HT-29 (cell line): ENCODE measurements around the gene CAMTA1. TPM values are rescaled to one million over a fixed set of nuclear protein-coding genes. Genes with fewer than 3 reads are reported as not detected.
"Not testable (repeated sequence)": the region's sequence is repeated elsewhere in the genome, so short reads cannot be mapped to it uniquely, and the experiment has no call there.

Source experiments
- DNase-seq: peaks from one replicate; pipeline ENCODE4 v3.0.0-alpha.2; 2015; ENCODE audit warnings: low spot score
- total RNA-seq: library from RNA; depleted of rRNA; stranded (reverse); fragments of >200 nt; shearing (Covaris generic); gene quantifications from 2 replicates; pipeline ENCODE4 v1.2.3, GENCODE V29; 2014

Gene CAMTA1
- total RNA-seq, 1 experiment from 2014 or later: 62.2 TPM

- no peak for DNase-seq
Measured at GRCh38 chr1:7366955-7367665, 581.9 kb downstream of the CAMTA1 start.

DNA sequence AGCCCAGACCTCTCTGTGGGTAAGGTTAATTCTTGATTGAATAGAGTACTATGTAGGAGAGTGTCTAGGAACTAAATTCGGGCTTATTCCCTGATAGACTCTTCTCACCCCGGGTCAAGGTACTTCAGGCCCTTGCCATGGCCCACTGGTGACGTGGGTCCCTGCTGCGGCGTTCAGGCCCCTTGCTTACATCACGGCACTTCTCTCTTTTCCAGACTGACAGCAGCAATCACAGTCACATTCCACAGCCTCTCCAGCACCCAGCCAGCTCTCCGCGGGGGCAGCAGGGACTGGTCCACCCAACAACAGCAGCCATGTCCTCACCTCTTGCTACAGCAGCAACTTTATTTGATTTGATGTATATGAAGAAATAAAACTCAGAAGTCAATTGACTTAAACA, 584.6 kb downstream of the CAMTA1 start:
- no peak for DNase-seq

DNA sequence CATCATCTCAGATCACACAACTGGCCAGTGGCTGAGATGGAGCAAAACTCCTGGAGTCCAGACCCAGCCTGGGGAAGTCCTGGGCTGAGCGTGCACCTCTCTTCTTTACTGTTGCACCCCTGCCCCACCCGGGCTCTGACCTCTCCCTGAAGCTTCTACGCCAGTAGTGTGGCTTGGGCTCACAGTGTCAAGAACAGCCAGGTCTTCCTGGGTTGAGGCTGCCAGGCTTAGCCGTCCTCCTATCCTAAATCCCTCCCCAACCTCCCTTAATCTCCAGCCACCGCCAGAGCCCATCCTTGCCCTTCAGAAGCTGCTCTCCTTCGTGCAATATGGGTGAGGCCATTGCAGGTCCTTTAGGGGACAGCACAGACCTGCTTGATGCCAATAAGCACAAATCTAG, 586.7 kb downstream of the CAMTA1 start:
- no peak for DNase-seq

- DNase-seq: no peak
Measured at GRCh38 chr1:7372477-7373120, 587.3 kb downstream of the CAMTA1 start.

DNA sequence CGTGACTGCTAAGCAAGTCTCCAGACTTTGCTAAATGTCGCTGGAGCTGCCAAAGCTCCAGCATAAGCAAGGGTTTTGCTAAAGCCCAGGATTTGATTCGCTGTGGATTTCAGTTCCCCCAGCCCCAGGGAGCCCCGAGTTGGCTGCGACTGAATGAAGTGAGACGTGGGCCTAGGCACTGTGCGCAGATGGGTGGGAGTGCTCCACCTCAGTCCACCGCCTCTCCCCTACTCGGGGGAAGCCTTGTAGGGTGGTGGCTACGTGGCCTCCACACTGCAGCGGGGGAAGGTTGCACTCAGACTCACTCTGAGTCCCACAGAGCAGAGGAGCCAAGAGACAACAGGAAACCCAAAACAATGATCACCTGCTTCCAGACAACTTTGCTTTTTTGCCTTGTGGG, 588.0 kb downstream of the CAMTA1 start:
- no peak for DNase-seq

- DNase-seq: no peak
Measured at GRCh38 chr1:7373876-7374562, 588.8 kb downstream of the CAMTA1 start.

- no peak for DNase-seq
Measured at GRCh38 chr1:7374563-7375160, 589.4 kb downstream of the CAMTA1 start.

DNA sequence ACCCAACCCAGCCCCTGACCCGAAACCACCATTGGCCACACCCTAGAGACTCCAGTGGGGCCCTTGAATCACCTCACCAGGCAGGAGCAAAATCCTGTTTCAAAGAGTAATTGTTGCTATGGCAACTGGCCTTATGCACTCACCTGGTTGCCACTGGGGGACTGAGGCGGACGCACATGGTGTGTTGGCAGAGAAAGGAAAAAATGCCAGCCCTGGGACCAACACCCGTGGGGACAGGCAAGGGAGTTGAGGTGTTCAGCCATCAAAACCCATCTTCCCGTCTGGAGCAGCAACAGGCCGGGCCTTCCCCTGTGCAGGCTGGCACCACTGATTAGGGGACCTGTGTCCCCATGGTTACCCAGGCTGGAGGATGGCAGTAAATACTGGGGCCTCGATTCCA, 590.1 kb downstream of the CAMTA1 start:
- DNase-seq: no peak

GRCh38 chr1:7375781-7376660, 590.8 kb downstream of the CAMTA1 start:
- DNase-seq: no peak

DNA sequence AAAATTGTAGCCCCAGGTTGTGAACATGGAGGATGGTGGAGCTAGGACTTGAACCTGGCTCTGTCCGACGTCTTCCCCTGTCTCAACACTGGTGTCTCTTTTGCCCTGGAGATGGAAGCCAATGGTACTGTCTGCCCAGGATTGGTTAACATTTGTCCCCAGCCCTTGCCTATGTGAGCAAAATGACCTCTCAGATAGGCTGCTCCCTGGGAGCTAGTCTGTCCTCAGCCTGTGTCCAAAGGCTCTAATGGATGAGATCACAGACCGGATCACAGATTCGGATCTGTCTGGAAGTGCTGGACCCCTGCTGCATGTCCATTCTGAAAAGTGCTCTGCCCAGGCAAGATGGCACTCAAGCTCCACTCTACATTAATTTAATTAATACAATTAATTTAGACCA, 591.4 kb downstream of the CAMTA1 start:
- no peak for DNase-seq

- no peak for DNase-seq
Measured at GRCh38 chr1:7378346-7379130, 593.3 kb downstream of the CAMTA1 start.

GRCh38 chr1:7379441-7379971, 594.3 kb downstream of the CAMTA1 start:
- no peak for DNase-seq

GRCh38 chr1:7380068-7380467, 594.8 kb downstream of the CAMTA1 start:
- not testable (repeated sequence) for DNase-seq

GRCh38 chr1:7380712-7381111, 595.5 kb downstream of the CAMTA1 start:
- no peak for DNase-seq

DNA sequence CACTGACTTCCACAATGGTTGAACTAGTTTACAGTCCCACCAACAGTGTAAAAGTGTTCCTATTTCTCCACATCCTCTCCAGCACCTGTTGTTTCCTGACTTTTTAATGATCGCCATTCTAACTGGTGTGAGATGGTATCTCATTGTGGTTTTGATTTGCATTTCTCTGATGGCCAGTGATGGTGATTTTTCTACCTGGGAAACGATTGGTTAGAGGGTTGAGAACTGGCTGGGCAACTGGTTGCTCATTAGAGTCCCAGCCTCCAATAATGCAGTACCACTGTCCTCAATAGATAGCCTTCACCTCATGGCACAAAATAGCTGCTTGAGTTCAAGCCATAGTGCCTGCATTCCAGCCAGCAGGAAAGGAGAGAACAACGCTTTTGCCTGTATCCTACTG, 596.5 kb downstream of the CAMTA1 start:
- not testable (repeated sequence) for DNase-seq

DNA sequence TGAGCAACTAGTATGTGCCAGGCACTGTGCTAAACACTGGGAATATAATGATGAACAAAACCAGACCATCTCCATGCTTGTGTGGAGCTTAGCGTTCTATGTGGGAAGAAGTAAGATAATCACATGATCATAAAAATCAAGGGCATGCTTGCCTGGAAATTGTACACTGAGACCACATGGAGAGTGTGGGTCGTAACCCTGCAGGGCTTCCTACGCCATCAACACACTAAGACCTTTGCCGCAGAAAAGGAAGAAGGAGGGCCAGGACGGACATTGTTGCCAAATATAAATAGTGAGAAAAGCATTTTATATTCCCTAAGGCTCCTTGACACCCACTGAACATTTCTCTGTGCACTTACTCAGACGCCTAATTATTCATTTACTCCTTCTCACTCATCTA, 597.7 kb downstream of the CAMTA1 start:
- no peak for DNase-seq

DNA sequence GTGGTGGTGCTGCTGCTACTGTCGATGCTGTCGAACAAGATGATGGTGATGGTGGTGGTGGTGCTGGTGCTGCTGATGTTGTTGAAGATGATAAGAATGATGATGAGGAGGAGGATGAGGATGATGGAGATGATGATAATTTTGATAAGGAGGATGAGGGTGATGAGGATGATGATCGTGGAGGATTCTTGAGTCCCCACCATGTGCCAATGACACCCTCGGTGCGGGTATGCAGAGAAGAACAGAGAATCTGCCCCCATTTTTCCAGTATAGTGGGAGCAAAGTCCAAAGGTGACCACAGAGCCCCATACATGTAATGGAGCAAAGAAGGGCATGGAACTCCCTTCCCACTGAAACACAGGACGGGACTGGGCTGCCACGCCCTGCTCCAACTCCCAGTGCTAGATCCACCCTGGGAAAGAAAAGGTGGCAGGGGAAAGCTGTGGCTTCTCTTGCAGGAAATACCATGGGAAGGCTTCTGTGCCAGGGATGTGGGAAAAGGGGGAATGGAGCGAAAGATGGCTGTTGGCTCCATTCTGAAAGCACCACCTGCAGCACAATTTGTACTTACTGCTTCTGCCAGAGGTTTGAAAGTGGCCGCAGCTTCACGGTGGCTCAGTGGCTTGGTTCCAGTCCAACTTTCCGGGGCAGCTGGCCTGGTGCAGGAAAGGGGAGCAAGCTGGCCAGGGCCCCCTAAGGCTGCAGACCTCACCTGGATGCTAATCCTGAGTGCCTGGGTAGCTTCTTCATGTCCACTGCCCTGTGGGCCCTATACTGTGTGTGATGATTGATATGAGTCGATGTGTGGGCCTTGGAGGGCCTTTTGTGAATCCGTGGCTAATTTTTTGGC, 598.6 kb downstream of the CAMTA1 start:
- DNase-seq: no peak

DNA sequence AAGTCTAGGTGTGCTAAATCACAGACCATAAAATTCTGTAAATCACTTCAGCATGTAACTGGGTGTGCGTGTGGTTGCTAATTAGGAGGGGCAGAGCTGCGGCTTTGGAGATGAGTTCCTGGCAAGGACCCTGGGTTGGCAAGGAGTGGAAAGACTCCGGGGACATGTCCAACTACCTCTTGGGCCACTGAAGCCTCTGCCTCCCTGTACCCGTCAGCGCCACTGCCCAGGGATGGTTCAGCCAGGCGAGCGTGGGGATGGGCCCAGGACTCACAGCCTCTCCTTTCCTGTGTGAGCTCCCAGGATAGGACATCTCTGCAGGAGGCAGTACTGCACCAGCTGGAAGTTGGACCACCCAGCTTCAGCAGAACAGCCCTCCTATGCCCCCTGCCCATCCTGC, 599.4 kb downstream of the CAMTA1 start:
- no peak for DNase-seq

DNA sequence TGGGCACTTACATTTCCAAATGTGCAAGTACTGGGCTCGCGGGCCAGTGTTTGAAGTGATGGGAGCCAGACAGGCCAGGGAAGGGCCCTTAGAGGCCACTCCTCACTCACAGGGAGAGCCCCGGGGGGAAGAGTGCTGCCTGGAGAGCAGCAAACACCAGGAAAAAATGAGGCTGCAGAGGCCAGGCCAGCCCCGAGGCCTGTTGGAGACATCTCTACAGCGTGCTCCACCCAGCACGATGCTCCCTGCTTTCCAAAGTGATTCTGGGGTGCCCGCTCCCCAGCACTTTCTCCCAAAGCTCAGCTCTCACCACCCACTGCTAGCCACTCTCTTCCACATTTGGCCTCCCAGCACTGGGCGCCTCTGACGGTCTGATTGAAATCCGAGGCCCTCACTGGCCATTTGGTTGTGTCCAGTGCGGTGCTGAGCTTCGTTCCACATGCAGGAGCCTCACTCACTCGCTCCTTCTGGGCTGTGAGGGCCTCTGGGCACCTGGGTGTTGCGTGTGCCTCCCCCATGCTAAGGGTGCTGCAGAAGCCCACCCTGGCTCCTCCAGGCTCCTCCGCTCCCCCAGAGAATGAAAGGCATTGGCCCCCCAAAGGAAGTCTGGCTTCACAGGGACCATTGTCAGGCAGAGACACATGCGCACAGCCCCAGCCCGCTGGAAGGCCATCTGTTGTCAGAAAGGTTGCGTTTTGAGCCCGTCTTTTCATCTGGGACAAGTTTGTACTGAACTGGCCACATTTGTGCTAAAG, 600.4 kb downstream of the CAMTA1 start:
- DNase-seq: no peak
